H1 (cell line): ENCODE results near the gene SNRPN. TPM values are rescaled to one million over a fixed set of nuclear protein-coding genes. Genes with fewer than 3 reads are reported as not detected.
A peak's percentile ranks its signal among the peaks of the same experiment; 100 is the strongest.

Experiments
- CTCF ChIA-PET: fragments of 300-600 bp; sonication (Branson Sonifier 250); formaldehyde crosslinking; loops from one replicate; lab custom pipeline; 2021; ENCODE audit not compliant: partially characterized antibody; lab: Charles Lee
- POLR2A ChIA-PET: fragments of 300-600 bp; sonication (Branson Sonifier 250); formaldehyde crosslinking; loops from one replicate; lab custom pipeline; 2021; ENCODE audit warnings: inconsistent platforms; ENCODE audit not compliant: partially characterized antibody; lab: Charles Lee
- DNase-seq, 2 experiments: peaks; one replicate each; pipeline versions ENCODE4 v3.0.0 to v3.0.0-alpha.2; 2010 to 2022; ENCODE audit warnings: low spot score in 2 of 2, low read depth in 1 of 2, mixed read lengths in 1 of 2
- FAIRE-seq: peaks from 2 replicates; lab custom pipeline; 2011; peaks lifted over from hg19 to GRCh38; lab: Jason Lieb, UNC
- H2AFZ ChIP-seq: 2 replicates; pipeline ENCODE4 v1.8.1; 2012; ENCODE audit warnings: low read length, inconsistent platforms
- H2AK5ac ChIP-seq: 2 replicates; pipeline ENCODE4 v1.6.1; 2013; ENCODE audit warnings: low read depth, low read length
- H2BK120ac ChIP-seq: replicated peaks from 2 replicates; pipeline ENCODE3; 2013; ENCODE audit warnings: low read depth, low read length, inconsistent platforms
- H2BK12ac ChIP-seq: 2 replicates; pipeline ENCODE4 v1.6.1; 2013; ENCODE audit warnings: low read depth, low read length
- H2BK15ac ChIP-seq: 2 replicates; pipeline ENCODE4 v1.6.1; 2013; ENCODE audit warnings: low read length
- H2BK20ac ChIP-seq: 2 replicates; pipeline ENCODE4 v1.6.1; 2013; ENCODE audit warnings: low read length
- H2BK5ac ChIP-seq: 2 replicates; pipeline ENCODE4 v1.6.1; 2013; ENCODE audit warnings: low read depth, low read length
- H3K14ac ChIP-seq: 2 replicates; pipeline ENCODE4 v1.6.1; 2013; ENCODE audit warnings: inconsistent platforms; ENCODE audit not compliant: insufficient read length
- H3K18ac ChIP-seq: 2 replicates; pipeline ENCODE4 v1.6.1; 2013; ENCODE audit warnings: low read length; ENCODE audit errors: extremely low read depth
- H3K23ac ChIP-seq: 2 replicates; pipeline ENCODE4 v1.6.1; 2013; ENCODE audit warnings: inconsistent platforms; ENCODE audit not compliant: insufficient read length
- H3K23me2 ChIP-seq: 2 replicates; pipeline ENCODE4 v1.6.1; 2013; ENCODE audit warnings: low read depth, low read length
- H3K27ac ChIP-seq: 2 replicates; pipeline ENCODE4 v1.6.1; 2011; ENCODE audit warnings: low read depth, low read length, inconsistent platforms
- H3K27me3 ChIP-seq, 4 experiments: replicated peaks in 1 of 4; 1 replicate in 1 of 4; 2 replicates in 3 of 4; pipeline versions ENCODE4 v1.6.1 to v1.8.1; 2011 to 2013; ENCODE audit warnings: low read length in 3 of 4, mild to moderate bottlenecking in 3 of 4, inconsistent platforms in 2 of 4, mixed read lengths in 2 of 4, moderate library complexity in 1 of 4; ENCODE audit not compliant: control insufficient read depth in 3 of 4, insufficient read depth in 3 of 4; ENCODE audit errors: extremely low read depth in 1 of 4
- H3K36me3 ChIP-seq, 4 experiments: 2 replicates each; pipeline versions ENCODE4 v1.6.1 to v1.8.1; 2011 to 2013; ENCODE audit warnings: mild to moderate bottlenecking in 4 of 4, low read length in 3 of 4, moderate library complexity in 2 of 4, control low read depth in 1 of 4, inconsistent platforms in 1 of 4; ENCODE audit not compliant: insufficient read depth in 4 of 4, control insufficient read depth in 2 of 4
- H3K4ac ChIP-seq: replicated peaks from 2 replicates; pipeline ENCODE3; 2013; ENCODE audit warnings: low read length, low read depth, mixed read lengths, inconsistent platforms; ENCODE audit not compliant: insufficient read length
- H3K4me1 ChIP-seq, 4 experiments: replicated peaks in 1 of 4; 1 replicate in 1 of 4; 2 replicates in 3 of 4; pipeline versions ENCODE4 v1.6.1 to v1.8.1; 2011 to 2013; ENCODE audit warnings: low read length in 3 of 4, inconsistent platforms in 2 of 4, mixed read lengths in 1 of 4; ENCODE audit not compliant: insufficient read depth in 4 of 4, control insufficient read depth in 3 of 4
- H3K4me2 ChIP-seq, 2 experiments: 2 replicates each; pipeline versions ENCODE4 v1.6.1 to v1.8.1; 2011 to 2013; ENCODE audit warnings: low read depth in 2 of 2, low read length in 2 of 2, control low read depth in 1 of 2, inconsistent platforms in 1 of 2, mild to moderate bottlenecking in 1 of 2; ENCODE audit not compliant: insufficient read depth in 1 of 2
- H3K4me3 ChIP-seq, 4 experiments: fragments of 200-600, 300-600 bp in 1 of 4; sonication (generic), shearing (Covaris generic), sonication (Bioruptor Twin) in 1 of 4; 2 replicates each; pipeline versions ENCODE4 v1.5.1 to v1.8.1; 2011 to 2016; ENCODE audit warnings: low read length in 4 of 4, low read depth in 3 of 4, control low read depth in 2 of 4, inconsistent platforms in 2 of 4, mild to moderate bottlenecking in 2 of 4, mixed read lengths in 1 of 4, moderate library complexity in 1 of 4; ENCODE audit not compliant: insufficient read depth in 2 of 4; ENCODE audit errors: extremely low read depth in 1 of 4
- H3K56ac ChIP-seq: replicated peaks from 2 replicates; pipeline ENCODE3; 2013; ENCODE audit warnings: low read depth, mild to moderate bottlenecking, mixed read lengths, low read length, inconsistent platforms; ENCODE audit not compliant: insufficient read length
- H3K79me1 ChIP-seq: 2 replicates; pipeline ENCODE4 v1.6.1; 2013; ENCODE audit warnings: low read depth, low read length, control low read depth
- H3K79me2 ChIP-seq, 2 experiments: 2 replicates each; pipeline versions ENCODE4 v1.6.1 to v1.8.1; 2012 to 2013; ENCODE audit warnings: low read length in 2 of 2, mild to moderate bottlenecking in 2 of 2, inconsistent platforms in 1 of 2; ENCODE audit not compliant: insufficient read depth in 2 of 2, control insufficient read depth in 1 of 2
- H3K9ac ChIP-seq, 4 experiments: replicated peaks in 1 of 4; 1 replicate in 1 of 4; 2 replicates in 3 of 4; pipeline versions ENCODE4 v1.6.1 to v1.8.1; 2011 to 2013; ENCODE audit warnings: low read depth in 3 of 4, low read length in 3 of 4, control low read depth in 2 of 4, mild to moderate bottlenecking in 2 of 4, moderate library complexity in 2 of 4, inconsistent platforms in 1 of 4; ENCODE audit errors: extremely low read depth in 1 of 4
- H3K9me3 ChIP-seq, 2 experiments: 2 replicates each; pipeline versions ENCODE4 v1.6.1 to v1.8.1; 2012 to 2013; ENCODE audit warnings: mild to moderate bottlenecking in 2 of 2, moderate library complexity in 2 of 2, control low read depth in 1 of 2, inconsistent platforms in 1 of 2, low read depth in 1 of 2, low read length in 1 of 2, mixed read lengths in 1 of 2; ENCODE audit not compliant: insufficient read depth in 2 of 2
- H4K20me1 ChIP-seq, 2 experiments: replicated peaks in 1 of 2; 2 replicates each; pipeline versions ENCODE3 to v1.8.1; 2011 to 2013; ENCODE audit warnings: inconsistent platforms in 2 of 2, low read length in 2 of 2, mild to moderate bottlenecking in 1 of 2; ENCODE audit not compliant: insufficient read depth in 2 of 2, control insufficient read depth in 1 of 2
- H4K5ac ChIP-seq: 2 replicates; pipeline ENCODE4 v1.6.1; 2013; ENCODE audit warnings: low read length, low read depth, mixed read lengths, inconsistent platforms; ENCODE audit not compliant: insufficient read length
- H4K8ac ChIP-seq: 2 replicates; pipeline ENCODE4 v1.8.0; 2013; ENCODE audit warnings: mild to moderate bottlenecking, moderate library complexity, low read length, inconsistent platforms; ENCODE audit not compliant: insufficient read depth; ENCODE audit errors: extremely low read depth
- H4K91ac ChIP-seq: replicated peaks from 2 replicates; pipeline ENCODE3; 2013; ENCODE audit warnings: low read length, mixed read lengths, inconsistent platforms; ENCODE audit not compliant: insufficient read length
- CHD1 ChIP-seq: IDR thresholded peaks from 2 replicates; pipeline ENCODE4 v1.6.1; 2012; ENCODE audit warnings: low read depth, low read length, improper control_type of control experiment
- FOSL1 ChIP-seq: IDR thresholded peaks from 2 replicates; pipeline ENCODE4 v1.6.1; 2011; ENCODE audit warnings: mild to moderate bottlenecking, low read depth, low read length, moderate library complexity; ENCODE audit not compliant: insufficient read depth
- KDM5A ChIP-seq: fragments of 200-600 bp; IDR thresholded peaks from 2 replicates; pipeline ENCODE4 v1.7.1; 2012; ENCODE audit warnings: mild to moderate bottlenecking, low read length, inconsistent platforms, mixed read lengths
- MAFK ChIP-seq: IDR thresholded peaks from 2 replicates; pipeline ENCODE4 v1.6.1; 2012; ENCODE audit warnings: low read depth, mild to moderate bottlenecking, improper control_type of control experiment, low read length
- RAD21 ChIP-seq, 2 experiments: IDR thresholded peaks in 1 of 2; conservative IDR thresholded peaks in 1 of 2; 2 replicates each; pipeline ENCODE4 v1.6.1; 2011; ENCODE audit warnings: low read depth in 2 of 2, low read length in 2 of 2, improper control_type of control experiment in 1 of 2, inconsistent platforms in 1 of 2, mild to moderate bottlenecking in 1 of 2, moderate library complexity in 1 of 2
- WGBS, 2 experiments: shearing (Covaris generic) in 1 of 2; methylation state at CpG; one replicate each; pipeline versions ENCODE4 v1.1.6 to v1.1.7; 2013 to 2015; ENCODE audit warnings: low lambda C conversion rate in 2 of 2, mixed read lengths in 2 of 2, inconsistent platforms in 1 of 2, low coverage in 1 of 2, missing lambda C conversion rate in 1 of 2; ENCODE audit not compliant: insufficient replicate concordance in 2 of 2, insufficient coverage in 1 of 2, insufficient read length in 1 of 2; ENCODE audit errors: extremely low coverage in 1 of 2, missing lambda C conversion rate in 1 of 2; 5-methylcytosine and 5-hydroxymethylcytosine counted together
- polyA plus RNA-seq, 7 experiments: library from polyadenylated mRNA; depleted of rRNA in 3 of 7; stranded (reverse) in 5 of 7; unstranded in 2 of 7; fragments of >200 nt in 5 of 7; fragments of 200-250 nt in 2 of 7; gene quantifications; 1 replicate in 5 of 7; 2 replicates in 1 of 7; 4 replicates in 1 of 7; pipeline versions ENCODE4 v1.2.1 to v1.2.3, GENCODE V29; 2011 to 2013; ENCODE audit warnings: missing spikeins in 2 of 7, mixed read lengths in 2 of 7
- total RNA-seq: library from RNA; stranded (reverse); fragmentation: NEBNext Ultra II Directional; extraction: Animal tissue kit (Norgen Biotek cat#: 25700); gene quantifications from 2 replicates; pipeline ENCODE4 v1.2.1, GENCODE V29; 2021
- TF ChIP-seq, protein P1 (sequence below): IDR thresholded peaks from 2 replicates; pipeline ENCODE4 v1.6.1; 2011; ENCODE audit warnings: low read depth, mild to moderate bottlenecking, low read length; ENCODE audit not compliant: insufficient read depth
- TF ChIP-seq, protein P2 (sequence below), 3 experiments: IDR thresholded peaks; 1 replicate in 2 of 3; 2 replicates in 1 of 3; pipeline versions ENCODE4 v1.5.1 to v1.6.1; 2011; ENCODE audit warnings: low read length in 3 of 3, mild to moderate bottlenecking in 3 of 3, inconsistent platforms in 2 of 3, low read depth in 1 of 3, moderate library complexity in 1 of 3; ENCODE audit not compliant: insufficient read depth in 1 of 3; ENCODE audit errors: control extremely low read depth in 1 of 3

The SNRPN gene
- total and polyA plus RNA-seq, 2 of the 8 experiments (the other 6 are each of a cell fraction or from before 2014, with no cell fraction given), result 905 to 1,396 TPM

DNA sequence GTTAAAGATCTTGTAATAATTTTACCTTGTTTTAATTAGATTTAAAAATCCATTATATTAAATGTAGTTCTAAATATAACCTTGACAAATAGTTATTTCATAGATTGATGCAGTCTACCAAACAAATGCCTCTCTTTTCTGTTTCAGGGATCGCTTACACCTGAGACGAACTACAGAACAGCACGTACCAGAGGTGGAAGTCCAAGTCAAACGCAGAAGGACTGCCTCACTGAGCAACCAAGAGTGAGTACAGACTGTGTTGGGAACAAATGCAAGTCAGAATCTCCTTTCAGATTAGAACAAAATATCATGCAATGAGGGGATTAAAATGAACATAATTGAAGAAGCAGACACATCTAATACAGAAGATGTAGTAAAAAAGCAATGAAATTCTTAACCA is 7.2 kb downstream of the SNRPN start:
- no peak overlapping the region for H2AFZ ChIP-seq
- no peak overlapping the region for H2AK5ac ChIP-seq
- 76% methylated on average over 4 of the region's 4 CpGs; no CpG with 5 or more reads in 1 of the 2 experiments for WGBS, 2 experiments
- CTCF ChIA-PET, result no interaction called here
- H3K18ac ChIP-seq, result no peak overlapping the region
- H2BK120ac ChIP-seq, result peak overlapping the region; percentile 28
- no peak overlapping the region for H3K14ac ChIP-seq
- POLR2A ChIA-PET, result interaction anchor here (1.0 kb wide), 1 partner anchor 16 kb away, joined by 3 read pairs; no protein-coding TSS in a partner anchor
- H3K9me3 ChIP-seq, result peaks cover 2 to 3% of the 10 kb centered on the region in 2 experiments; a peak in 2 of 4 replicates
- peaks cover 9 to 15% of the 10 kb centered on the region in 2 experiments for H4K20me1 ChIP-seq
- peak overlapping the region in 1 of 4 experiments; percentile 94; a peak in 1 of 8 replicates for H3K4me3 ChIP-seq
- H3K4me1 ChIP-seq, result peaks cover 0 to 5% (median 1%) of the 10 kb centered on the region in 4 experiments; a peak in 2 of 7 replicates
- H3K27ac ChIP-seq, result no peak overlapping the region
- H3K4ac ChIP-seq, result no peak overlapping the region
- H2BK20ac ChIP-seq, result no peak overlapping the region
- no peak overlapping the region for H4K5ac ChIP-seq
- H4K91ac ChIP-seq, result no peak overlapping the region
- peaks cover 14 to 72% (median 42%) of the 10 kb centered on the region in 4 experiments for H3K36me3 ChIP-seq
- no peak for FAIRE-seq
- H2BK5ac ChIP-seq, result no peak overlapping the region
- H3K27me3 ChIP-seq, result no peaks in the 10 kb centered on the region
- H2BK15ac ChIP-seq, result no peak overlapping the region
- no peak for DNase-seq
- H3K9ac ChIP-seq, result no peak overlapping the region
- peak overlapping the region in 1 of 2 experiments; percentile 77; a peak in 1 of 4 replicates for H3K4me2 ChIP-seq
- no peak for TF ChIP-seq FOSL1
- TF ChIP-seq CHD1, result no peak
- TF ChIP-seq RAD21 (IDR thresholded peaks at IDR 0.05 in 1 of 2, conservative IDR thresholded peaks at IDR 0.05 in 1 of 2; ENCODE audit: low read depth in 2 of 2, low read length in 2 of 2), result no peak
- TF ChIP-seq MAFK, result no peak
- TF ChIP-seq, protein P1, sequence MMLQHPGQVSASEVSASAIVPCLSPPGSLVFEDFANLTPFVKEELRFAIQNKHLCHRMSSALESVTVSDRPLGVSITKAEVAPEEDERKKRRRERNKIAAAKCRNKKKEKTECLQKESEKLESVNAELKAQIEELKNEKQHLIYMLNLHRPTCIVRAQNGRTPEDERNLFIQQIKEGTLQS, result no peak
- TF ChIP-seq, protein P2, sequence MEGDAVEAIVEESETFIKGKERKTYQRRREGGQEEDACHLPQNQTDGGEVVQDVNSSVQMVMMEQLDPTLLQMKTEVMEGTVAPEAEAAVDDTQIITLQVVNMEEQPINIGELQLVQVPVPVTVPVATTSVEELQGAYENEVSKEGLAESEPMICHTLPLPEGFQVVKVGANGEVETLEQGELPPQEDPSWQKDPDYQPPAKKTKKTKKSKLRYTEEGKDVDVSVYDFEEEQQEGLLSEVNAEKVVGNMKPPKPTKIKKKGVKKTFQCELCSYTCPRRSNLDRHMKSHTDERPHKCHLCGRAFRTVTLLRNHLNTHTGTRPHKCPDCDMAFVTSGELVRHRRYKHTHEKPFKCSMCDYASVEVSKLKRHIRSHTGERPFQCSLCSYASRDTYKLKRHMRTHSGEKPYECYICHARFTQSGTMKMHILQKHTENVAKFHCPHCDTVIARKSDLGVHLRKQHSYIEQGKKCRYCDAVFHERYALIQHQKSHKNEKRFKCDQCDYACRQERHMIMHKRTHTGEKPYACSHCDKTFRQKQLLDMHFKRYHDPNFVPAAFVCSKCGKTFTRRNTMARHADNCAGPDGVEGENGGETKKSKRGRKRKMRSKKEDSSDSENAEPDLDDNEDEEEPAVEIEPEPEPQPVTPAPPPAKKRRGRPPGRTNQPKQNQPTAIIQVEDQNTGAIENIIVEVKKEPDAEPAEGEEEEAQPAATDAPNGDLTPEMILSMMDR (IDR thresholded peaks at IDR 0.05; ENCODE audit: control extremely low read depth in 1 of 3, insufficient read depth in 1 of 3, low read depth in 1 of 3, low read length in 3 of 3), result no peak
- TF ChIP-seq KDM5A, result no peak
- no peaks in the 10 kb centered on the region for H3K79me1 ChIP-seq
- no peaks in the 10 kb centered on the region for H3K23me2 ChIP-seq
- H4K8ac ChIP-seq, result no peak overlapping the region
- no peak overlapping the region for H3K23ac ChIP-seq
- no peak overlapping the region for H3K56ac ChIP-seq
- no peak overlapping the region for H2BK12ac ChIP-seq
- peaks cover 36 to 100% of the 10 kb centered on the region in 2 experiments for H3K79me2 ChIP-seq
